H7 (cell line): Measurements from ENCODE around the gene ASB6. TPM values are rescaled to one million over a fixed set of nuclear protein-coding genes. Genes with fewer than 3 reads are reported as not detected.
"Not testable (repeated sequence)": the region's sequence is repeated elsewhere in the genome, so short reads cannot be mapped to it uniquely, and the experiment has no call there.

Source experiments
- DNase-seq: peaks from one replicate; pipeline ENCODE4 v3.0.0; 2012
- H3K27me3 ChIP-seq: 2 replicates; pipeline ENCODE4 v1.6.0; 2011; ENCODE audit warnings: mild to moderate bottlenecking, low read length; ENCODE audit not compliant: control insufficient read depth, insufficient read depth
- H3K36me3 ChIP-seq: replicated peaks from 2 replicates; pipeline ENCODE4 v1.5.1; 2011; ENCODE audit warnings: low read length; ENCODE audit not compliant: control insufficient read depth, insufficient read depth
- H3K4me3 ChIP-seq: 2 replicates; pipeline ENCODE4 v1.5.1; 2011; ENCODE audit warnings: low read depth, mild to moderate bottlenecking, control low read depth, low read length, moderate library complexity; ENCODE audit not compliant: insufficient read depth
- total RNA-seq: library from RNA; depleted of rRNA; stranded (reverse); fragments of >200 nt; shearing (Covaris generic); gene quantifications from 2 replicates; pipeline ENCODE4 v1.2.3, GENCODE V29; 2014

The ASB6 gene
- total RNA-seq, 1 experiment from 2014 or later: 20.9 TPM

DNA sequence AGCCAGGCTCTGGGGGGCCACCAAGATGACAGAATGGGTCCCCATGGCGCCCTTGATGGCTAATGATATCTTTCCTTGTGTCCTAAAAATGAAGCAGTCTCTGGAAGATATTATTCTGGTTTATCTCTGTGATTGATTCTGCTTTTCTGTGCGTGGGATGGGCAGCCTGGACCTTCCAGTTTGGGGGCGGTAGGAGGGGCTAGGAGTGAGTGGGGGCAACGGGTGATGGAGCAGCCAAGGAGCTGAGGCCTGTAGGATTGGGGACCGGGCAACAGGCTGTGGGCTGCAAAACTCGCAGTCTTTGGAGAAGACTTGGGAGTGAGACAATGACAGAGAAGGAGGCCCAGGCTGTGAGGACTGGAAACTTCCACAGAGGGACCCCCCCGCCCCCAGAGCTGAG is 32.3 kb upstream of the ASB6 start:
- DNase-seq: no peak
- Histone ChIP-seq H3K27me3 (no peaks in the 10 kb centered on the region), H3K4me3 (no peak overlapping the region), H3K36me3 (no peaks in the 10 kb centered on the region)

- no peak for DNase-seq
- Histone ChIP-seq H3K27me3 (no peaks in the 10 kb centered on the region), H3K36me3 (no peaks in the 10 kb centered on the region), H3K4me3 (no peak overlapping the region)
These were observed 31.7 kb upstream of the ASB6 start for GRCh38 chr9:129673602-129674001.

DNA sequence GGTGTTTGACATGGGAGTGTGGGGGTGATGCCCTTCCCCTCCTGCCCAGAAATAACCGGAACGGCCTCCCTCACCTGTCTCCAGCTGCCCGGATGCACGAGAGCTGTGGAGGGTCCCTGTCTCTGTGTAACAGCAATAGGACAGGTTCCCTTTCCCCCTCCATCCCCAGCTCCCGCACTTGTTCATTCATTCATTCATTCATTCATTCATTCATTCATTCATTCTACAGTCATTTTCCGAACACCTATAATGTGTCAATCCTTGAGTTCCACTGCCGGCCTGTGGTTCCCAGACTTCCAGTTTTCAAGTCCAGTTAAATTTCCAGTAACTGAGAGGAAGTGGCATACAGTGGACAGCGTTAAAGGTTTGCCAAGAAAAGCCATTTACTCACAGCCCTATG is 30.8 kb upstream of the ASB6 start:
- no peak for DNase-seq
- Histone ChIP-seq H3K27me3 (no peaks in the 10 kb centered on the region), H3K4me3 (no peak overlapping the region), H3K36me3 (no peaks in the 10 kb centered on the region)

GRCh38 chr9:129671519-129671918 is 29.6 kb upstream of the ASB6 start:
- no peaks in the 10 kb centered on the region for H3K36me3 ChIP-seq
- H3K4me3 ChIP-seq: no peak overlapping the region
- no peak for DNase-seq
- H3K27me3 ChIP-seq: 0 out of 2 replicates have a peak, but pooled peaks cover 2% of the 10 kb centered on the region

GRCh38 chr9:129671065-129671464 is 29.1 kb upstream of the ASB6 start:
- DNase-seq: no peak
- Histone ChIP-seq H3K4me3 (no peak overlapping the region), H3K36me3 (no peaks in the 10 kb centered on the region), H3K27me3 (peaks cover 5% of the 10 kb centered on the region)

DNA sequence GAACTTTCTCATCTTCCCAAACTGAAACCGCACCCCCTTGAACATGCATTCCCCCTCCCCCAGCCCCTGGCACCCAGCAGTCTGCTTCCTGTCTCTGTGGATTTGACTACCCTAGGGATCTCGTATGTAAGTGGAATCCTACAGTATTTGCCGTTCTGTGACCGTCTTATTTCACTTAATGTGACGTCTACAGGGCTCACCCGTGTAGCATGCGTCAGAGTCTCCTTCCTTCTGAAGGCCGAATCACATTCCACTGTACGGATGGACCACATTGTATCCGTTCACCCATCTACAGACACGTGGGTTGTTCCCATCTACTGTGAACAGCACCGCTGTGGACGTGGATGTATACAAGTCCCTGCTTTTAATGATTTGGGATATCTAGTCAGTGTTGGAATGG is 28.0 kb upstream of the ASB6 start:
- Histone ChIP-seq H3K4me3 (no peak overlapping the region), H3K27me3 (peaks cover 12% of the 10 kb centered on the region), H3K36me3 (no peaks in the 10 kb centered on the region)
- DNase-seq: no peak

- peak; percentile 59 for DNase-seq
These were observed 27.3 kb upstream of the ASB6 start for GRCh38 chr9:129669141-129669718.

DNA sequence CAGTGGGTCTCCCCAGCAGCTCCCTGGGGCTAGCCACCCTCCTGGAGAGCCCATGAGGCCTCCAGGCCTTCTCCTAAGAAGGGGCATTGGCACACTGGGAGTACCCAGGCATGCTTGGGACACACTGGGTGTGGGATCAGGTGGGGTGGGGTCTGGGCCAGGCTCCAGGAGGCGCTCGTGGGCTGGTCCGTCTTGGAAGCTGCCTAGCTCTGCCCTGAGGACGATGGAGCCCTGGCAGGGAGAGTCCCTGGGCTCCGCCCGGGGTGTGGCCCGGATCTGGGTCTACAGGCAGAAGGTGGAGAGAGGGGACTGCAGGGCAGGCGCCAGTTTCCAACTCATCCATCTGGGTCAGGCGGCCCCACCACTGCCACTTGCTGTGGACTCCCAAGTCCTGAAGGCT is 25.9 kb upstream of the ASB6 start:
- peak; percentile 67 for DNase-seq
- Histone ChIP-seq H3K27me3 (peaks cover 21% of the 10 kb centered on the region), H3K4me3 (no peak overlapping the region), H3K36me3 (no peaks in the 10 kb centered on the region)

More at GRCh38 chr9:129669141-129669718, 27.3 kb upstream of the ASB6 start:
- peaks cover 17% of the 10 kb centered on the region for H3K27me3 ChIP-seq
- no peaks in the 10 kb centered on the region for H3K36me3 ChIP-seq
- no peak overlapping the region for H3K4me3 ChIP-seq

DNA sequence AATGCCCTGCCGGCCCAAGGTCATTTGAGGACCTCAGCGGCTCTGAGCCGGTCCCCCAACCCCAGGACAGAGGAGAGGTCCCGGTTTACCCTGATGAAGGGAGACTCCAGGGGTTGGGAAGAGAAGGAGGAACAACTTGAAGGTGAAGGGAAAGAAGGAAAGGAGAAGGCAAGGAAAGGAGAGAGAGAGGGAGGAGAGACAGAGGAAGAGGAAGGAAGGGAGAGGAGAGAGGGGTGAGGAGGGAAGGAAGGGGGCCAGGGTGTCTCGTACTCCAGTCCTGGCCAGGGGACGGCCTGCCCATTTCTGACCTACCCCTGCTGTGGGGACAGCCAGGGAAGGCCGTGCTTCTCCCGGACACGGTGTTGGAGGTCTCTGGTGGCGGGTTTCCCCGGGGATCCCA is 25.4 kb upstream of the ASB6 start:
- Histone ChIP-seq H3K4me3 (no peak overlapping the region), H3K36me3 (no peaks in the 10 kb centered on the region), H3K27me3 (peaks cover 21% of the 10 kb centered on the region)
- DNase-seq: no peak

DNA sequence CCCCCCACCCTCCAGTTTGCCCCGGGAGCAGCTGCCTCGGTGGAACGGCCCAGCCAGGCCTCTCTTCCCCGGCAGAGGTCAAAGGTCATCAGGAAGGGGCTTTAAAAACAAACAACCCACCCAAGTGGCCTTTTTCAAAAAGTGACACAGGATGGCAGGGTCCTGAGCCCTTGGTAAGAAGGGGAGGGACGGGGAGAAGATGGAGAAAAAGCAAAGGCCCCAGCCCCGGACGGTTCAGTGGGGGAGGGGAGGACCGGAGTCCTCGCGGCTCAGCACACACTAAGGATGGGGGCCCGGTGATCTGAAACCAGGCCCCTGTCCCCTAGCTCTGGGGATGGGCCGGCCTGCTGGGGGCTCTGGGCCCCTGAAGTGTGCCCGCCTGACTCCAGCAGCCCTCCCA is 24.6 kb upstream of the ASB6 start:
- DNase-seq: peak; percentile 87
- Histone ChIP-seq H3K27me3 (peaks cover 21% of the 10 kb centered on the region), H3K36me3 (no peaks in the 10 kb centered on the region), H3K4me3 (peak overlapping the region; percentile 51)

- no peaks in the 10 kb centered on the region for H3K36me3 ChIP-seq
- H3K27me3 ChIP-seq: peaks cover 21% of the 10 kb centered on the region
- peak; percentile 84 for DNase-seq
- H3K4me3 ChIP-seq: peak overlapping the region; percentile 51
These were observed 24.0 kb upstream of the ASB6 start for GRCh38 chr9:129665814-129666520.

DNA sequence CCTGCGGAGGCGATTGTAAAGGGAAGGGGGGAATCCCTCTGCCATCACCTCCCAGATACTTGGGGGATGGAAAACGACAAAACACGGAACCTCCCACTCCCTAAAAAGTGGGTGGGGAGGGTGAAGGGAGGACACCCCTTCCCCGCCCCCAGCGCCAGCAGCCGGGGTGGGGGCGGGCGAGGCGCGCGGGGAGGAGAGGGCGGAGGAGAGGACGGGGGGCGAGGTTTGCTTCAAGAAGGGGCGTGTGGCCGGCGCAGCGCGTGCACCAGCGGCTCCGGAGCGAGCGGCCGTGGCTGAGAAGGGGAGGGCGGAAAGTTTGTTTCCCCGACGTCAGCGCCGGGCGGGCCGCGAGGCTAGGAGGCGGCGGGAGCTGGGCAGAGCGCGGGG is 23.4 kb upstream of the ASB6 start, which contains the start of gene PRRX2:
Gene PRRX2 (plus strand): TSS at position 259 of the 387 bp plus-strand sequence. CDS start 221 bp downstream, outside the sequence.
- peak; percentile 91 for DNase-seq
- peaks cover 21% of the 10 kb centered on the region for H3K27me3 ChIP-seq
- no peaks in the 10 kb centered on the region for H3K36me3 ChIP-seq
- H3K4me3 ChIP-seq: peak within 1 kb of the TSS; percentile 51

- Histone ChIP-seq H3K36me3 (no peaks in the 10 kb centered on the region), H3K4me3 (peak overlapping the region; percentile 42), H3K27me3 (peaks cover 21% of the 10 kb centered on the region)
- DNase-seq: peak; percentile 87
These were observed 22.9 kb upstream of the ASB6 start for GRCh38 chr9:129664746-129665388.

GRCh38 chr9:129662239-129662638 is 20.3 kb upstream of the ASB6 start:
- not testable (repeated sequence) for H3K36me3 ChIP-seq, DNase-seq, H3K4me3 ChIP-seq
- peaks cover 19% of the 10 kb centered on the region for H3K27me3 ChIP-seq

DNA sequence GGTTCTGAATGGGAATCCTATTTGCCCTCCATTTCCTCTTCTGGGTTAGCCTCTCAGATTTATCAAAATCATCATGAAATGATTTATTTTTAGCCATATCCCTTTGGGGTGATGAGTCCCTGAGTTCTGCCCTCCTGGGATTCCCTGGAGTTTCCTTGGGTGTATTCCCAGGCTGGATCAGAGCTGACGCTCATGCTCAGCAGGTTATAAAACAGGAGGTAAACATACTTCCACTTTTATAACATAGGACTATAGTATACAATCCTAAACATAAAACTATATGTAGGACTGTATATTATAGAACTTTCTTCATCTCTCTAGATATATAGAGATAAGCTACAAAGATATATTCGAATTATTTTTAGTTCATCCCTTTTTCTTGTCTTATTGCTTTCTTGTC is 19.1 kb upstream of the ASB6 start:
- Histone ChIP-seq H3K36me3 (no peaks in the 10 kb centered on the region), H3K4me3 (no peak overlapping the region), H3K27me3 (peaks cover 16% of the 10 kb centered on the region)
- DNase-seq: no peak
